SK-N-SH treated with all-trans-retinoic acid at 6 μM for 48 hours (cell line): ENCODE data around the gene TMC2.

Experiments
- ATAC-seq: fragments of 200-7000 bp; cut with Tn5 transposase; 3 replicates; pipeline ENCODE4 v1.9.1; 2020; ENCODE audit warnings: mild to moderate bottlenecking, moderate library complexity
- ARNTL ChIP-seq: fragments of 450-650 bp; formaldehyde crosslinking; IDR thresholded peaks from 2 replicates; pipeline ENCODE4 v1.5.0; 2020; ENCODE audit warnings: low read depth, mild to moderate bottlenecking, moderate library complexity, borderline replicate concordance
- CREB5 ChIP-seq: fragments of 250-450 bp; sonication (Bioruptor Pico); IDR thresholded peaks from 2 replicates; pipeline ENCODE4 v1.5.1; 2020; ENCODE audit warnings: low read depth, mild to moderate bottlenecking, moderate library complexity
- CSDC2 ChIP-seq: fragments of 250-450 bp; sonication (Bioruptor Pico); IDR thresholded peaks from 2 replicates; pipeline ENCODE4 v1.5.0; 2020; ENCODE audit warnings: mild to moderate bottlenecking, moderate library complexity
- CSRNP3 ChIP-seq: fragments of 250-450 bp; sonication (Bioruptor Pico); IDR thresholded peaks from 2 replicates; pipeline ENCODE4 v1.5.1; 2021; ENCODE audit warnings: mild to moderate bottlenecking, moderate library complexity
- ESRRG ChIP-seq: fragments of 250-450 bp; sonication (Bioruptor Pico); IDR thresholded peaks from 2 replicates; pipeline ENCODE4 v1.6.1; 2021; ENCODE audit warnings: mild to moderate bottlenecking
- GLIS3 ChIP-seq: fragments of 250-450 bp; sonication (Bioruptor Pico); IDR thresholded peaks from 2 replicates; pipeline ENCODE4 v1.5.0; 2020; ENCODE audit warnings: mild to moderate bottlenecking, moderate library complexity
- ISL1 ChIP-seq: fragments of 250-450 bp; sonication (Bioruptor Pico); IDR thresholded peaks from 2 replicates; pipeline ENCODE4 v2.1.2; 2022; ENCODE audit warnings: mild to moderate bottlenecking, moderate library complexity
- OSR1 ChIP-seq: fragments of 250-450 bp; sonication (Bioruptor Pico); IDR thresholded peaks from 2 replicates; pipeline ENCODE4 v1.8.0; 2022; ENCODE audit warnings: moderate library complexity, mild to moderate bottlenecking, inconsistent platforms
- PATZ1 ChIP-seq: fragments of 250-450 bp; sonication (Bioruptor Pico); IDR thresholded peaks from 2 replicates; pipeline ENCODE4 v1.8.0; 2020; ENCODE audit warnings: mild to moderate bottlenecking, moderate library complexity, borderline replicate concordance
- POU6F1 ChIP-seq: fragments of 250-450 bp; sonication (Bioruptor Pico); IDR thresholded peaks from 2 replicates; pipeline ENCODE4 v1.8.0; 2021; ENCODE audit warnings: low read depth, mild to moderate bottlenecking, moderate library complexity, borderline replicate concordance
- PPARA ChIP-seq: fragments of 250-450 bp; sonication (Bioruptor Pico); IDR thresholded peaks from 2 replicates; pipeline ENCODE4 v1.5.0; 2020; ENCODE audit warnings: mild to moderate bottlenecking, borderline replicate concordance
- RARB ChIP-seq: fragments of 250-450 bp; sonication (Bioruptor Pico); IDR thresholded peaks from 2 replicates; pipeline ENCODE4 v1.8.0; 2021; ENCODE audit warnings: mild to moderate bottlenecking, moderate library complexity
- SNAI2 ChIP-seq: fragments of 250-450 bp; sonication (Bioruptor Pico); IDR thresholded peaks from 2 replicates; pipeline ENCODE4 v1.5.0; 2020; ENCODE audit warnings: mild to moderate bottlenecking, moderate library complexity
- TCF4 ChIP-seq: fragments of 250-450 bp; sonication (Bioruptor Pico); IDR thresholded peaks from 2 replicates; pipeline ENCODE4 v1.8.0; 2021; ENCODE audit warnings: mild to moderate bottlenecking, moderate library complexity, borderline replicate concordance
- TOX ChIP-seq: fragments of 250-450 bp; sonication (Bioruptor Pico); IDR thresholded peaks from 2 replicates; pipeline ENCODE4 v1.8.0; 2021; ENCODE audit warnings: mild to moderate bottlenecking, moderate library complexity, borderline replicate concordance
- TSHZ2 ChIP-seq: fragments of 250-450 bp; sonication (Bioruptor Pico); IDR thresholded peaks from 2 replicates; pipeline ENCODE4 v1.5.0; 2020; ENCODE audit warnings: mild to moderate bottlenecking, moderate library complexity
- ZC3H10 ChIP-seq: fragments of 250-450 bp; sonication (Bioruptor Pico); IDR thresholded peaks from 2 replicates; pipeline ENCODE4 v1.5.1; 2021; ENCODE audit warnings: mild to moderate bottlenecking, moderate library complexity
- ZFP3 ChIP-seq: fragments of 250-450 bp; sonication (Bioruptor Pico); IDR thresholded peaks from 2 replicates; pipeline ENCODE4 v1.5.0; 2020; ENCODE audit warnings: mild to moderate bottlenecking, moderate library complexity
- ZFP30 ChIP-seq: fragments of 450-650 bp; formaldehyde crosslinking; IDR thresholded peaks from 2 replicates; pipeline ENCODE4 v1.5.0; 2022; ENCODE audit warnings: mild to moderate bottlenecking, moderate library complexity
- ZNF565 ChIP-seq: fragments of 450-650 bp; formaldehyde crosslinking; conservative IDR thresholded peaks from 2 replicates; pipeline ENCODE4 v1.5.0; 2020; ENCODE audit warnings: low read depth, mild to moderate bottlenecking, moderate library complexity
- ZNF70 ChIP-seq: fragments of 450-650 bp; formaldehyde crosslinking; IDR thresholded peaks from 2 replicates; pipeline ENCODE4 v1.5.0; 2020; ENCODE audit warnings: mild to moderate bottlenecking, moderate library complexity
- ZNF8 ChIP-seq: fragments of 450-650 bp; formaldehyde crosslinking; IDR thresholded peaks from 2 replicates; pipeline ENCODE4 v1.5.0; 2020; ENCODE audit warnings: mild to moderate bottlenecking, moderate library complexity

TMC2 gene

GRCh38 chr20:2655331-2656116 lies 119.2 kb downstream of the TMC2 start (continued):
- TF ChIP-seq OSR1, result no peak
- TF ChIP-seq GLIS3 (CRISPR knock-in tag), result no peak
- TF ChIP-seq POU6F1 (CRISPR knock-in tag), result no peak
- no peak for TF ChIP-seq ZC3H10
- TF ChIP-seq TOX, result no peak
- TF ChIP-seq ZFP30 (CRISPR knock-in tag), result no peak
- no peak for TF ChIP-seq ISL1 (CRISPR knock-in tag)

- no peak for ATAC-seq
- no peak for TF ChIP-seq ARNTL
- no peak for TF ChIP-seq ZNF70 (CRISPR knock-in tag)
- no peak for TF ChIP-seq TSHZ2 (CRISPR knock-in tag)
- no peak for TF ChIP-seq ZNF8
- TF ChIP-seq ZNF565, result no peak
- no peak for TF ChIP-seq ZFP30 (CRISPR knock-in tag)
- TF ChIP-seq ISL1 (CRISPR knock-in tag), result no peak
- TF ChIP-seq RARB, result no peak
- no peak for TF ChIP-seq PPARA
- no peak for TF ChIP-seq GLIS3 (CRISPR knock-in tag)
- no peak for TF ChIP-seq TCF4 (CRISPR knock-in tag)
- TF ChIP-seq CSRNP3 (CRISPR knock-in tag), result no peak
- no peak for TF ChIP-seq SNAI2
- TF ChIP-seq TOX, result no peak
- TF ChIP-seq CSDC2 (CRISPR knock-in tag), result no peak
Observed at GRCh38 chr20:2656471-2657117, 120.2 kb downstream of the TMC2 start.

- ATAC-seq, result no peak
- TF ChIP-seq ZFP3 (no peak), CSDC2 (CRISPR knock-in tag) (no peak), ESRRG (no peak), RARB (no peak), ZFP30 (CRISPR knock-in tag) (no peak), TSHZ2 (CRISPR knock-in tag) (no peak), TCF4 (CRISPR knock-in tag) (no peak), ZNF70 (CRISPR knock-in tag) (no peak), TOX (no peak), CREB5 (CRISPR knock-in tag) (no peak), POU6F1 (CRISPR knock-in tag) (no peak), PATZ1 (CRISPR knock-in tag) (no peak), ISL1 (CRISPR knock-in tag) (no peak)
Observed at GRCh38 chr20:2657241-2657640, 120.9 kb downstream of the TMC2 start.
